CD14-positive monocyte (primary cell): Measurements from ENCODE around the gene CDC34. TPM values are rescaled to one million over a fixed set of nuclear protein-coding genes. Genes with fewer than 3 reads are reported as not detected.

Experiments
- DNase-seq, 3 donors: peaks; one replicate each; pipeline ENCODE4 v3.0.0-alpha.2; 2011 to 2022
- H2AFZ ChIP-seq: 2 replicates; pipeline ENCODE4 v1.6.0; 2012; ENCODE audit warnings: mild to moderate bottlenecking, low read depth, low read length, inconsistent platforms; ENCODE audit not compliant: insufficient read depth, poor library complexity, severe bottlenecking
- H3K27ac ChIP-seq, 2 donors: 1 replicate in 1 of 2; 2 replicates in 1 of 2; pipeline ENCODE4 v1.5.1; 2012 to 2013; ENCODE audit warnings: low read length in 2 of 2, control low read depth in 1 of 2, inconsistent platforms in 1 of 2, low read depth in 1 of 2, mild to moderate bottlenecking in 1 of 2
- H3K27me3 ChIP-seq, 2 donors: one replicate each; pipeline versions ENCODE4 v1.6.0 to v1.6.1; 2011 to 2013; ENCODE audit warnings: low read length in 2 of 2; ENCODE audit not compliant: control insufficient read depth in 2 of 2, insufficient read depth in 2 of 2
- H3K36me3 ChIP-seq, 2 donors: replicated peaks in 1 of 2; 1 replicate in 1 of 2; 2 replicates in 1 of 2; pipeline versions ENCODE4 v1.5.1 to v1.6.1; 2012 to 2013; ENCODE audit warnings: low read length in 2 of 2, control low read depth in 1 of 2, inconsistent platforms in 1 of 2, mild to moderate bottlenecking in 1 of 2; ENCODE audit not compliant: insufficient read depth in 2 of 2, control insufficient read depth in 1 of 2
- H3K4me1 ChIP-seq, 2 donors: 1 replicate in 1 of 2; 2 replicates in 1 of 2; pipeline versions ENCODE4 v1.5.1 to v1.6.1; 2012 to 2013; ENCODE audit warnings: low read length in 2 of 2, control low read depth in 1 of 2, inconsistent platforms in 1 of 2, mild to moderate bottlenecking in 1 of 2, moderate library complexity in 1 of 2; ENCODE audit not compliant: insufficient read depth in 2 of 2, control insufficient read depth in 1 of 2
- H3K4me2 ChIP-seq: replicated peaks from 2 replicates; pipeline ENCODE3; 2012; ENCODE audit warnings: low read length, moderate library complexity, mild to moderate bottlenecking; ENCODE audit not compliant: poor library complexity, severe bottlenecking; ENCODE audit errors: extremely low read depth
- H3K4me3 ChIP-seq, 3 experiments: fragments of 200-600 bp in 1 of 3; sonication (generic) in 1 of 3; replicated peaks in 1 of 3; 1 replicate in 2 of 3; 2 replicates in 1 of 3; pipeline ENCODE4 v1.5.1; 2011 to 2013; ENCODE audit warnings: low read length in 3 of 3, mild to moderate bottlenecking in 3 of 3, control low read depth in 2 of 3, low read depth in 2 of 3, inconsistent platforms in 1 of 3, moderate library complexity in 1 of 3
- H3K79me2 ChIP-seq: 2 replicates; pipeline ENCODE4 v1.6.0; 2012; ENCODE audit warnings: mild to moderate bottlenecking, control low read depth, inconsistent platforms, low read length, moderate library complexity; ENCODE audit not compliant: insufficient read depth
- H3K9ac ChIP-seq: 2 replicates; pipeline ENCODE4 v1.6.0; 2017; ENCODE audit warnings: low read length, mild to moderate bottlenecking; ENCODE audit not compliant: insufficient read depth, poor library complexity, severe bottlenecking
- H3K9me3 ChIP-seq, 2 donors: replicated peaks in 1 of 2; 1 replicate in 1 of 2; 2 replicates in 1 of 2; pipeline versions ENCODE4 v1.5.1 to v1.6.1; 2012 to 2013; ENCODE audit warnings: low read length in 2 of 2, control low read depth in 1 of 2; ENCODE audit not compliant: control insufficient read depth in 1 of 2, insufficient read depth in 1 of 2
- H4K20me1 ChIP-seq: 2 replicates; pipeline ENCODE4 v1.6.0; 2012; ENCODE audit warnings: mild to moderate bottlenecking, low read length, control low read depth, moderate library complexity; ENCODE audit not compliant: insufficient read depth
- H3K27ac Mint-ChIP-seq, 7 donors: one replicate each; pipeline ENCODE4 v1.8.0; 2020; ENCODE audit warnings: mild to moderate bottlenecking in 7 of 7, mixed read lengths in 7 of 7, moderate library complexity in 6 of 7, inconsistent platforms in 2 of 7
- H3K27me3 Mint-ChIP-seq, 3 donors: one replicate each; pipeline ENCODE4 v1.8.0; 2021 to 2022; ENCODE audit warnings: low read depth in 3 of 3, mild to moderate bottlenecking in 3 of 3, mixed read lengths in 3 of 3, moderate library complexity in 3 of 3, inconsistent platforms in 1 of 3
- H3K36me3 Mint-ChIP-seq, 2 donors: one replicate each; pipeline ENCODE4 v1.8.0; 2020; ENCODE audit warnings: mixed read lengths in 2 of 2, inconsistent platforms in 1 of 2, mild to moderate bottlenecking in 1 of 2
- H3K4me1 Mint-ChIP-seq: one replicate; pipeline ENCODE4 v1.8.0; 2020; ENCODE audit warnings: mild to moderate bottlenecking, mixed read lengths
- H3K4me3 Mint-ChIP-seq, 2 donors: one replicate each; pipeline ENCODE4 v1.8.0; 2020; ENCODE audit warnings: mild to moderate bottlenecking in 2 of 2, mixed read lengths in 2 of 2, moderate library complexity in 1 of 2
- H3K9me3 Mint-ChIP-seq, 7 donors: one replicate each; pipeline ENCODE4 v1.8.0; 2020 to 2022; ENCODE audit warnings: mixed read lengths in 7 of 7, mild to moderate bottlenecking in 6 of 7, moderate library complexity in 6 of 7, inconsistent platforms in 2 of 7
- CTCF ChIP-seq: fragments of 200-600 bp; IDR thresholded peaks from one replicate; pipeline ENCODE4 v1.8.0; 2022; ENCODE audit warnings: antibody characterized with exemption, mild to moderate bottlenecking
- WGBS: methylation state at CpG from one replicate; pipeline ENCODE4 v1.1.5; 2013; ENCODE audit warnings: missing lambda C conversion rate; ENCODE audit not compliant: insufficient coverage; 5-methylcytosine and 5-hydroxymethylcytosine counted together
- intact Hi-C, 2 donors: fragments of 100-400 bp; cut with micrococcal nuclease; formaldehyde crosslinking; loops; one replicate each; pipeline versions ENCODE4 v1.15.0 to v1.15.1; 2023
- polyA plus RNA-seq, 3 donors: library from polyadenylated mRNA; depleted of rRNA in 1 of 3; unstranded in 2 of 3; stranded (reverse) in 1 of 3; fragments of 300-500 nt in 2 of 3; fragments of >200 nt in 1 of 3; fragmentation: Illumina TruSeq in 2 of 3; gene quantifications; 1 replicate in 2 of 3; 2 replicates in 1 of 3; pipeline ENCODE4 v1.2.3, GENCODE V29; 2012 to 2021

The CDC34 gene
- polyA plus RNA-seq, 3 donors: 25.2 to 49.2 (median 43.0) TPM

- no peak overlapping the region for H2AFZ ChIP-seq
- Mint-ChIP-seq H3K4me1 (peaks cover 7% of the 10 kb centered on the region), H3K9me3 (peaks cover 0 to 3% (median 0%) of the 10 kb centered on the region in 7 donors), H3K36me3 (peaks cover 16 to 39% of the 10 kb centered on the region in 2 donors), H3K27ac (peak overlapping the region in 2 of 7 donors; percentile 50 to 64), H3K27me3 (peaks cover 22 to 31% (median 27%) of the 10 kb centered on the region in 3 donors), H3K4me3 (no peak overlapping the region)
- H3K9me3 ChIP-seq: no peaks in the 10 kb centered on the region
- no peak for TF ChIP-seq CTCF
- intact Hi-C loops: loop anchor here in 1 of 2 donors (5.0 kb wide), 1 partner anchor 149 kb away; no protein-coding TSS in a partner anchor
- no peak for DNase-seq
- no peak overlapping the region for H3K9ac ChIP-seq
- H3K27ac ChIP-seq: no peak overlapping the region
- H3K27me3 ChIP-seq: peaks cover 2 to 23% of the 10 kb centered on the region in 2 donors
- peaks cover 37 to 47% of the 10 kb centered on the region in 2 donors for H3K36me3 ChIP-seq
- WGBS: 97% methylated on average over 14 of the region's 27 CpGs
- no peaks in the 10 kb centered on the region for H3K4me1 ChIP-seq
- H3K79me2 ChIP-seq: peaks cover 17% of the 10 kb centered on the region
- peaks cover 58% of the 10 kb centered on the region for H4K20me1 ChIP-seq
- no peak overlapping the region for H3K4me3 ChIP-seq
- no peak overlapping the region for H3K4me2 ChIP-seq
These were observed 51.8 kb downstream of the CDC34 start for GRCh38 chr19:583198-583967.

DNA sequence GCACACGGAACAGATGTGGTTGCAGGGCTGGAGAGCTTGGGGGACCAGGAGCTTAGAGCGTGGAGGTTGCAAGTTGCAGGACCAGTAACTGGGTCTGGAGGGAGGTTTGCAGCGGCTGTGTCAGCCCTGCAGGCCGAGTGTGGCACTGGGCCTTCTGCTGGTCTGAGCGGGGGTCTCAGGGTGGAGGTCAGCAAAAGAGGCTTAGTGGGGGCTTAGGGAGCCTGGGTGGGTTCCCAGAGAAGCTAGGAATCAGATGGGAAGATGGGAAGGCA lies 52.3 kb downstream of the CDC34 start:
- no peak for TF ChIP-seq CTCF
- Histone ChIP-seq H3K4me2 (no peak overlapping the region), H3K27ac (no peak overlapping the region), H3K27me3 (peaks cover 7 to 28% of the 10 kb centered on the region in 2 donors), H3K79me2 (peaks cover 12% of the 10 kb centered on the region), H3K4me1 (no peaks in the 10 kb centered on the region), H3K36me3 (peaks cover 37 to 47% of the 10 kb centered on the region in 2 donors), H3K4me3 (no peak overlapping the region), H2AFZ (no peak overlapping the region), H3K9ac (no peak overlapping the region), H4K20me1 (peaks cover 53% of the 10 kb centered on the region), H3K9me3 (peaks cover 0 to 5% of the 10 kb centered on the region in 2 donors)
- H3K9me3 Mint-ChIP-seq: peaks cover 0 to 8% (median 0%) of the 10 kb centered on the region in 7 donors
- peak overlapping the region in 1 of 7 donors; percentile 64 for H3K27ac Mint-ChIP-seq
- H3K4me3 Mint-ChIP-seq: peak overlapping the region in 1 of 2 donors; percentile 18
- H3K4me1 Mint-ChIP-seq: peaks cover 7% of the 10 kb centered on the region
- H3K36me3 Mint-ChIP-seq: peaks cover 15 to 34% of the 10 kb centered on the region in 2 donors
- WGBS: 87% methylated on average over 5 of the region's 5 CpGs
- H3K27me3 Mint-ChIP-seq: peaks cover 28 to 36% (median 32%) of the 10 kb centered on the region in 3 donors
- DNase-seq: no peak
- intact Hi-C loops: loop anchor here (2.0 to 5.0 kb wide), 2 partner anchors 148 to 151 kb away; no protein-coding TSS in a partner anchor
